Ecto neural progenitor cell (in vitro differentiated cells): ENCODE data around the gene PARP8.
"Not testable (repeated sequence)": the region's sequence is repeated elsewhere in the genome, so short reads cannot be mapped to it uniquely, and the experiment has no call there.

ENCODE experiments used
- DNase-seq: peaks from one replicate; pipeline ENCODE4 v3.0.0-alpha.2; 2018; ENCODE audit warnings: low spot score

The PARP8 gene, protein sequence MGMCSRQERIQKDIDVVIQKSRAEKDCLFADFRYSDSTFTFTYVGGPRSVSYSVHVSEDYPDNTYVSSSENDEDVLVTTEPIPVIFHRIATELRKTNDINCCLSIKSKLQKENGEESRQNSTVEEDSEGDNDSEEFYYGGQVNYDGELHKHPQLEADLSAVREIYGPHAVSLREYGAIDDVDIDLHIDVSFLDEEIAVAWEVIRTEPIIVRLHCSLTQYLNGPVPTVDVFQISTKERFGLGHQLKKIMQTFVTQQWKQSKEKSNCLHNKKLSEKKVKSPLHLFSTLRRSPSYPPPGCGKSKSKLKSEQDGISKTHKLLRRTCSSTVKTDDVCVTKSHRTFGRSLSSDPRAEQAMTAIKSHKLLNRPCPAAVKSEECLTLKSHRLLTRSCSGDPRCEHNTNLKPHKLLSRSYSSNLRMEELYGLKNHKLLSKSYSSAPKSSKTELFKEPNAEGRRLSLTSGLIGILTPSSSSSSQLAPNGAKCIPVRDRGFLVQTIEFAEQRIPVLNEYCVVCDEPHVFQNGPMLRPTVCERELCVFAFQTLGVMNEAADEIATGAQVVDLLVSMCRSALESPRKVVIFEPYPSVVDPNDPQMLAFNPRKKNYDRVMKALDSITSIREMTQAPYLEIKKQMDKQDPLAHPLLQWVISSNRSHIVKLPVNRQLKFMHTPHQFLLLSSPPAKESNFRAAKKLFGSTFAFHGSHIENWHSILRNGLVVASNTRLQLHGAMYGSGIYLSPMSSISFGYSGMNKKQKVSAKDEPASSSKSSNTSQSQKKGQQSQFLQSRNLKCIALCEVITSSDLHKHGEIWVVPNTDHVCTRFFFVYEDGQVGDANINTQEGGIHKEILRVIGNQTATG

DNA sequence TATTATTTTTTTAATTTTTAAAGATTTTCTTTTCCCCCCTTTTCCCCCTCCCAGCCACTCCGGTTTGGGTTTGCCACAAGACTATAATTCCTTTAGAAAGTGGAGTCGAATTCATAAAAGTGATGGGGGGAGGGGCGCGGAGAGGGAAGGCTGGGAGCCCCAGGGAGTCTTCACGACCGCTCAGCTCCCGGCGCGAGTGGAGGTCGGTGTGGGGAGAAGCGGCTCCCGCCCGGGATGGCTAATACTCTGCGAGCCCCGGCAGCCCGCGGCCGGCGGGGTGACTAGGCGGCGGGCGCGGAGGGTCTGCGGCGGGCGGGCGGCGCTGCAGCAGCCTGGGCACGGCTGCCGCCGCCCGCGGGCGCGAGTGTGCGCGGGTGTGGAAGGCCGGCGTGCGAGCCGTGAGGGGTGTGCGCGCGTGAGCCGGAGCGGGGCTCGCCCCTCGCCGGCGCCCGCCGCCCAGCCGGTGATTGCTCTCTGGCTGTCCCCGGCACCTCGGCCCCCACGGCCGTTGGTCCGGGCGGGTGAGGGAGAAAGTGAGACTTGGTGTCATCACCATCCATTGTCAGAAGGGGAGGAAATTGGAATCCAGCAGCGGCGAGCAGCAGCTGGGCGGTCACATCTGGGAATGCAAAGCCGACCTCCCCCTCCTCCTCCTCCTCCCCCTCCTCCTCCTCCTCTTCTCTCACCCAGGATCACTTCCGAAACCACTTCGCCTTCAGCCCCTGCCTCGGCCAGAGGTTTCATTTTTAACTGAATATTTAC, at the start of gene PARP8:
Gene PARP8 (plus strand): TSS at position 377 of the 762 bp plus-strand sequence. CDS start 459 bp downstream, outside the sequence.
- DNase-seq: peak; percentile 82

DNA sequence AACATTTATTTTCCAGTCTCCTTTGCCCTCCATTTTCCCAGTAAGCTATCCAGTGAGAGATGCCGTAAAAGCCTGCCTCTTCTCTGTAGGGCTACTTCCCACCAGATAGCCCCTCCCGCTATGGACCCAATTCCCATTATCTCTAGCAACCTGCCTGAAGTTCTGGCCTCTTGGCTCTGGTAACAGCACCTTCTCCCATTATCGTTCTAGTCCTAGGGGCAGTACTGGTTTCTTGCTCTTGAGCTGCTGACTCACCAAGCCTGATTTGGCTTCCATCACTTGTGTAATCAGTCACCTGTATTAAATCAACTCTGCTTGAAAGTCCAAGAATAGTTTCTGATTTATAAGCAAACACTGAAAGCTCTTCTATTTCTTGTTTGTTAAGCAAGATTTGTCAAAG, 42.8 kb upstream of the PARP8 start:
- DNase-seq: no peak

DNA sequence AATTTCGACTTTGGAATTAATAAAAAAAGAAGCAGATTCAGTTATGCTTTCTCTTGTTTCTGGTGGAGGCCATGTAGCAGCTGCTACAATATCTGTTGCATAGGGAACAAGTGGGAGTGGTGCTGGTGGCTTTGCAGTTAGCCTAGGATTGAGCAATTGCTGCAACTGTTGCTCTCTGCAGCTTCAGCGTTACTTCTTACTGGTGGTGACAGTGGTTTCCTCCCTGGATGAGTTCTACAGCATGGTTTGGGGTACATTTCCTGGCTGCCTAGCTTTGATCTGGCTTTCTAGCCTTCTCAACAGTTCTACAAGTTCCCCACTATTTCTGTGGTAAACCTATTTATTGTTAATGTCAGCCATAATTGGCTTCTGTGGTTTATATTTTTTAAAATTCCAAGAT, 31.6 kb upstream of the PARP8 start:
- not testable (repeated sequence) for DNase-seq

DNA sequence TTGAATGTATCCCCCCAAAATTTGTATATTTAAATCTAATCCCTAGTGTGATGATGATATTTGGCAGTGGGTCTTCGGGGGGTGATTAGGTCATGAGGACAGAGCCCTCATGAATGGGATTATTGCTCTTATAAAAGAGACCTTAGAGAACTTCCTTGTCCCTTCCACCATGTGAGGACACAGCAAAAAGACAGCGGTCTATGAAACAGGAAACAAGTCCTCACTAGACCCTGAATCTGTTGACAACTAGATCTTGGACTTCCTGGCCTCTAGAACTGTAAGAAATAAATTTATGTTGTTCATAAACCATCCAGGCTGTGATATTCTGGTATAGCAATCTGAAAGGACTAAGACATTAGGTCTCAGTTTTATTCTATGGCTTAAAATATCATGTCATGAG, 28.9 kb upstream of the PARP8 start:
- DNase-seq: not testable (repeated sequence)

DNA sequence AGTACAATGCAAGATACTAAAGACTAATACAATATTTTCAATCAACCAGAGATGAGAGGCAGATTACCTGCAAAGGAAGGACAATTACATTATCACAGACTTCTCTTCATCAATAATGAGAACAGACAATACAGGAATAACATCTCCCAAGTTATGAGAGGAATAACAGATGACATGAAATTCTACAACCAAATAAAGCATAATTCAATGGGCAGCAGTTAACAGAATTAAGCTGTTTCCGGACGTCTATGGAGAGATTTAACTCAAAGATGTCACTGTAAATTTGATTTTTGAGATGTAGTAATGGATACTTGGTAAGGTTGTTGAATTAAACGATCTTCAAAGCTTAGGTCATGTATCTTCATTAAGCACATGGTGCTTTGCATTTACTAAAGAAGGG, 19.8 kb upstream of the PARP8 start:
- DNase-seq: no peak

DNA sequence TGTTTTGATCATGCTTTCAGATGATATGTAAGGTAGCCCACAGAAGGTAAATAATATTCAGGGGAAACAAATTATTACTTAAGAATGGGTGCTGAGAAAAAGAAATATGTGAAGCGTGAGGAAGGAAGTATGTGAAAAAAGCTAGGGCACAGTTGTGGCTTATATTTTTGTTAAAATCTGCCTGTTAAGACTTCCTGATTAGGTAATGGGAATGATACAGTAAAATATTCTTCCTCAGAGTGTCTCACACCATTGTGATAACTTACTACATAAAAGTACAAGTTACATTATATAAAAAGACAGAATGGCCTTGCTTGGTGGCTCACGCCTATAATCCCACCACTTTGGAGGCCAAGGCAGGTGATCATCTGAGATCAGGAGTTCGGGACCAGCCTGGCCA, 18.7 kb upstream of the PARP8 start:
- DNase-seq: no peak

DNA sequence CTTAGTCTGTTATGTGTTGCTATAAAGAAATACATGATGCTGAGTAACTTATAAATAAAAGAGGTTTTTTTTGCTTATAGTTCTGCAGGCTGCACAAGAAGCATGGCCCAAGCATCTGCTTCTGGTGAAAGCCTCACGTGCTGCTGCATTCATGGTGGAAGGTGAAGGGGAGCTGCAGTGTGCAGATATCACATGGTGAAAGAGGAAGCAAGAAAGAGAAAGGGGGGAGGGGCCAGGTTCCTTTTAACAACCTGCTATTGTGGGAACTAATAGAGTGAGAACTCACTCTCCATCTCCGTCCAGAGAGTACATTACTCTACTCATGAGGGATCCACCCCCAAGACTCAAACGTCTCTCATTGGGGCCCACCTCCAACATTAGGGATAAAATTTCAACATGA, 12.5 kb upstream of the PARP8 start:
- DNase-seq: no peak

DNA sequence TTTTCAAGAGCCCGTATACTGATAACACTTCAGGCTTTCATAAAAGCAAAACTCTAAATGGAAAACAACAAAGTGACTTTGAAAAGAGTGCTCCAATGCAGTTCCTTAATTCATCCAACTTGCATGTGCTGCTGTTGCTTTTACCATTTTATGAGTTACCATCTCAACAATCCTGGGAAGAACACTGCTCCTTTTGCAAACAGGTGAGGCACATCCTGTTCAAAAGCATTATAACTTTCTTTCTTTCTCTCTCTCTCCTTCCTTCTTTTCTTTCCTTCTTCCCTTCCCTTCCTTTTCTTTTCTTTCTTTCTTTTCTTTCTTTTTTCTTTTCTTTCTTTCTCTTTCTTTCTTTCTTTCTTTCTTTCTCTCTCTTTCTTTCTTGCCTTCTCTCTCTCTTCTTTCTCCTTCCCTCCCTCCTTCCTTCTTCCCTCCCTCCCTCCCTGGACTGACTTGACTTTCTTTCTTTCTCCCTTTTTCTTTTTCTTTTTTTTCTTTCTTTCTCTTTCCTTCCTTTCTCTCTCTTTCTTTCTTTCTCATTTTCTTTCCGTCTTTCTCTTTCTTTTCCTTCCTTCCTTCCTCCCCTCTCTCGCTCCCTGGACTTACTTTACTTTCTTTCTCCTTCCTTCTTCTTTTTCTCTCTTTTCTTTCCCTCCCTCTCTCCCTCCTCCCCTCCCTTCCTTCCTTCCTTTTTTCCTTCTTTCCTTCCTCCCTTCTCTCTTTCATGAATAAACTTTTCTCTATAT, 11.2 kb upstream of the PARP8 start:
- no peak for DNase-seq

DNA sequence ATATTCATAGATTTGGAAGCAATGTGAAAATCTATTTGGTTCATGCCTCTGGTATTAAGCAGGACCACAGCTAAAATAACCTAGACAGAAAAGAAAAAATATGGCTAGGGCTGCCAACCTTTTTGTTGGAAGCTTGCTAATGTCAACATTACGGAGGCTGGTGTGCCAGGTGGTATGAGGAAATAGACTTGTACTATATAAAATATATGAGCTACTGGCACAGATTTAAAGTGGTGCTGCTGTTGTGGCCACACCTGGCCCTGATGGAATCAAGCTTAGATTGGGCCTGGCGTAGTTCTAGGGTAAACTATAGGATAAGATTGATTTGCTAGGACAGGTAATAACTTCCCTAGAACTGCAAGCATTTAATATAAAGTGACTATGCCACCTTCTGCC, 10.6 kb upstream of the PARP8 start:
- DNase-seq: no peak

DNA sequence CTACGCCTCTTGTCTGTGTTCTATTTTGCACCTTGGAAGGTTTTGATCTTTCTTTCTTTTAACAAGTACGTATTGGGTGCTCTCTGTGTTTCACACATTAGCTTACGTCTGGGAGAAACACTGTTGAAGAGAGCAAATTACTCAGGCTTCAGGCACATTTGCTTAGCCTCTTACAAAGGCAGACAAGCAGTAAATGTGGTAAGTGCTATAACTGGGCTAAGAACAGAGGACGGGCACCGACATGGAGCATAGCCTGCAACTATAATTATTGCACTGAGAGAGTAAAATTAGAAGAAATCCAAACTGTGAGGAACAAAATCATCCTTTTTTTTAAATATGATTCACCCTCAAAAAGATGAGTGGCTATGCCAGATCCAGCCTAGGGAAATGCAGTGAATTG, 9.4 kb upstream of the PARP8 start:
- DNase-seq: no peak

DNA sequence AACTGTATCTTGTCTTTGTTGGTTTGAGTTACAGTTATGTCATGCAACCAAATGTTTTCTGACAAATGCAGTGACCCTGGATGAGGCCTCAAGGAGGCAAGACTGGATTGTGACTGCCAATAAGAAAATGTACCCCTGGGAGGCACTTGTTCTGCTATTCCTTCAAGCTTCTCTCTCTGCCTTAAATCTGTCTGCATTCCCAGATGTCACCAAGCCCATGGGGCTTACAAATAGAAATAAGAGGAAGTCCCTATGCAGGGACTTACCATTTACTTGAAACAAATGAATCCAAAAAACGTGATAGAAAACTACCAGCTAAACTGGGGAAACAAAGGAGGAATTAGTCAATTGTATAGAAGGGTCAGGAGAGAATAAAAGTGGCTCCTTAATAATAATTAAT, 8.2 kb upstream of the PARP8 start:
- DNase-seq: no peak

DNA sequence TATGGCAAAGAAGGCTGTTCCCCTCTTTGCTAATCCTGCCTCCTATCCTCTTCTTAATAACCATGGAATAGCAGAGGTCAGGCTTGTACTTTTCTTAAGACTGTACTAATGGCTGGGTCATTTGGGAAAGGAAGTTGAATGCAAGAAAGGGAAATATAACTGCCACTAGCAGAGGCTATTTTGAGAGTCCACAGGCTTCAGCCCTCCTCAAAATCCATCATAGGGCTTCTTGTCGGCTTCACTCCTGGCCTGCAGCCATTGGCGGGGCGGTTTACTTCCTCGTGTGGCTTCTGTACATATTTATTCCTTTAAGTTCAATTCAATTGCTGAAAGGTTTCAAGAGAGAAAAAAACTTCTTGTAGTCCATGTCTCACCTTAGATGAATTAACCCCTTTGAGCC, 2.8 kb upstream of the PARP8 start:
- no peak for DNase-seq

DNA sequence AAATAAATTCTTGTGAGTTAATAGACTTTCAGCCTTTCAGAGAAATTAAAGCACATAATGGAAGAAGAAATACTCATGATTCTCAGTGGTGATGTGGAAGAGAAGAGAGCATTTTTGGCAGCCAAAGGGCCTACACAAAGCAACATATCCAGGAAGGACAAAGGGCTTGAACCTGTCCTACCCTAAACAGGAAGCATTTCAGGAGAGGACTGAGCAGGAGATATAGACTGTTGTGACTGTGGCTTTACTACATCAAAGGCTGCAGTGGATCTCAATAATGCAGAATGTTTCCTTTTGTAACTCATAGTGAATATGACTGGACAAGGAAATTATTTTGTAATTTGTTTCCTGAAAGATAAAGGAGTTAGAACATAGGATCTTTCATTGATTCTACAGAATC, 1.3 kb upstream of the PARP8 start:
- DNase-seq: no peak

DNA sequence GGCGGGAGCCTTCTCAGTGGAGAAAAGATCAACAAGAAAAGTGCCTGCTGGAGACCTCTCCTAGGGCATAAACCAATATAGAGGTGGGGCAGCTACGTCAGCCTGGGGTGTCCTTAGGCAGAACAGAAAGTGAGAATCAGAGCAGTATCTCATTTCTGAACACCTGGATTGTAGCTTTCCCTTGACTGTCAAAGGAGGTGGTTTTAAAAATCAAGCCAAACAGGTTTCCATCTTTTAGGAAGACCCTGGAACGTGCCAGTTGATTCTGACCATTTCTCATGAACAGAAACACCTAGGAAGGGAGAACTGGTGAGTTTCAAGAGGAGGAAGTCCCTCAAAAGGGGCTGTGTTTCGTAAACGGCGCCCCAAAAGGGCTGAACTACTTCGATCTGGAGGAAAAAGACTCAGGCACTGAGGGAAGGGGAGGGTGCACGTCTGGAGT, 655 bp upstream of the PARP8 start:
- DNase-seq: not testable (repeated sequence)

DNA sequence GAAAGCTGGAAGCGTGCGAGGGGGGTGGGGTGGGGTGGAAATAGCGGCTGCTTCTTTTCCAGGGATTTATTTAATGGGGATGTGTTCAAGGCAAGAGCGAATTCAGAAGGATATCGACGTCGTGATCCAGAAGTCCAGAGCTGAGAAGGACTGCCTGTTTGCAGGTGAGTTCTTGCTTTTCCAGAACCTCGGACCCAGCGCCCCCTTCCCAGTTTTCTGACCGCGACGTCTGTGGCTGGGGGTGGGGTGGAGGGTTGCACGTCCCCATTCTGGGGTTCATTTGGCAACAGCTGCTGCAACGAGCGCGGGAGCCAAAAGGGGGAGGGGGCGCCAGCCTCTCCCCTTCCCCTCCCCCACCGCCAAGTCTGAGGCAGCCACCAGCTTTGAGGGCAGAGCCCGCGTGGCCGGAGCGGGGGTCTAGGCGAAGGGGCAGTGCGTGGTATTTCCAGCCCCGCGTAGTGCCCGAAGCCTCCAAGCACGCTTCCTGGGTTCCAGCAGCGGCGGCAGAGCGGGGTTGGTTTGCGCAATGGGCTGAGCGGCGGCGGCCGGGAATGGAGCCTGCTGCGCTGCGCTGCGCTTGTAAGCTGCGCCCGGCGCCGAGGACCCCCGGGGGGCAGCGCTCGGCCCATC, 701 bp downstream of the PARP8 start:
- DNase-seq: peak; percentile 81

DNA sequence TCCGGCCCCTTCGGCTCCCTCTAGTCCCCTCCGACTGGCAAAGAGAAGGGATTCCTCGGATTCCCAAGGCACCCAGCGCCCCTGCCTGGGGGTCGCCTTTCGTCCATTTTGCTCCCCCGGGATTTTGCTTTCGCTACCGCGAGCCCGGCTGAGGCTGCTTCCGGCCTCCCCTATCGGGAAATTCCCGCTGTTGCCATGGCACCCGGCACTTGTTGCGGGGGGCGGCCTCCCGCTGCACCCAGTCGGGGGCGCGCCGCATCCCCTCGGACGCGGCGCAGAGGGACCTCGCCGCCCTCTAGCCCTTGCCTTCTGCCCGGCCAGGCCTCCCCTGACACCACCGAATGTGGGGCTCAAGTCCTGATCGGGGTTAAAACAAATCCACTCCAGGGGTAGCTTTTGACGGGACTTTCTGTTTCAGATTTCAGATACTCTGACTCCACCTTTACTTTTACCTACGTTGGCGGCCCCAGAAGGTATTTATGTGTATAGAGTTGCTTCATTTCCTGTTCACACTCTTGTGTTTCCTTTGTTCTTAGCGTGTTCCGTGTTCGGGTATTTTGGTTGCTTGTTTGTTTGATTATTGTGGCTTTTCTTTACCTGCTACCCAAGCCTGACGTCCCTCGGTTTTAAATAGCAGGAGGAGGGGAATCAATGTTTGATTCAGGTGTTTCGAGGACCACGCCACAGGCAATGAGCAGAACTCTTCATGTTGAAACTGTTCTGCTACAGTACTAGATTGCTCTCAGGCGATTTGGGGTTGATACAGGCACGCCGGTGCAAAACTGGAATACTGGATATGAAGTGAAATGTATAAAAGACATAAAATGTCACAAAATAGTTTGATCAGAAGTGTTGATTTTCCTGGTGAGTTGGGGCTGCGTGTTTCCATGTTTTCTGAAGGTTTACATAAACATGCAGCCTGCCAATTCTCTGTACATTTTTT, 1.5 kb downstream of the PARP8 start:
- DNase-seq: no peak

DNA sequence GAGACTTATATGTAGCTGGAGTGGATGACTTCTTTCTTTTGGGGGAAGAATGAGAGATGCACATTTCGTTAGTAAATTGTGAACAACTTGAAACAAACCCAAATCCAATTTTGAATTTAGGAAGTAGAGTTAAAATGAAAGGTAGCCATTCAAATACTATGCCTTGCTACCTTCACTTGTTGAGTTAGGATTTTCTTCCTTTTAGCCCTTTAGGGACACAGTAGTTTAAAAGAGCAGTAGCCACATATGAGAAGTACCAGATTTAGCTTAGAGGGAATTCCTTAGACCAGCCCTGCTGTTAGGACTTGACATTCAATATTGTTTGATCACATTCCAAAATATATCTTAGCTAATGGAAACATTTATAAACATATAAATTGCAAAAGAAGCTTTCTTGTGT, 2.2 kb downstream of the PARP8 start:
- DNase-seq: not testable (repeated sequence)

DNA sequence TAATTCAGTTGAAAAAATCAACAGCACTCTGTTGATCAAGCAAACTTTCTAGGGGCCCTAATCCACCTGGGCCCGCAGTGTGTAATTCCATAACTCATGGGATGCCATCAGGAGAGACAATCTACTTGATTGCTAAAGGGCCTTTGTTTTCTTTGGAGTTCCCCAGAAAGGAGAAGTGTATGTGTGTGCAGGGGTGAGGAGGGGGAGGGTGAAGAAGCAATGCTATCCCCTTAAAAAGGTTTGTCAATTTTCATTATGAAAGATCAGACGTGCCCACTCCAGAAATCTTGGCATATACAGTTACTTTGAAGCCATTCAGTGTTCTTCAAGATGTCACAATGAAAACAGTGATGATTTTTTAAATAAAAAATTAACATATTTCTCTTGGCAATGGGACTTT, 6.2 kb downstream of the PARP8 start:
- no peak for DNase-seq

DNA sequence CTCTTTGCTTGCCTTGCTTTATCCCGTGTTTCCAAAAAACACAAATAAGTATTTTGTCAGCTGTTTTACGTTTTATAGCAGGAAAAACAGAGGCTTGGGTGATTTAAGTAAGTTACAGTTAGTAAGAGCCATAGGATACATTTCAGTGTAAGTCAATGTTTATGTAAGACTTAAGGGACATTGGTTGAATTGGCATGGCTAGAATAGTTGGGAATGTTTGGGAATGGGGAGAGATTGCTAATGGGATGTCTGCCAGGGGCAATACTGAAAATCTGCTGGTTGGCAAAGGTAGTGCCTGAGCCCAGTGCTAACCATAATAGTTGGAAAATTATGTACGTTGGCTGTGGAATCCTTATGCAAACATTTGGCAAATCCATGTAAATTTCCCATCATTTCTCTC, 7.0 kb downstream of the PARP8 start:
- not testable (repeated sequence) for DNase-seq

DNA sequence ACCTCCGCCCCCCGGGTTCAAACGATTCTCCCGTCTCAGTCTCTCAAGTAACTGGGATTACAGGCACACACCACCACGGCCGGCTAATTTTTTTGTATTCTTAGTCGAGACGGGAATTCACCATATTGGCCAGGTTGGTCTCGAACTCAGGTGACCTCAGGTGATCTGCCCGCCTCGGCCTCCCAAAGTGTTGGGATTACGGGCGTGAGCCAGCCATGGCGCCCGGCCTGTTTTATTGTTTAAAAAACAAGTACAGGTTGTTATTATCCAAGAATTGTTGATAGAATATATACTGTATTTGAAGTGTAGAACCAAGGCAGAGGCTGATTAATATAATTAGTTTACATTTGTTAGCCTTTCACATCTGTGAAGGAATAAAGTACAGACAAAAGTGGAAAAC, 8.9 kb downstream of the PARP8 start:
- no peak for DNase-seq
